ENCODE results near the gene LRRC8B.

LRRC8B gene

DNA sequence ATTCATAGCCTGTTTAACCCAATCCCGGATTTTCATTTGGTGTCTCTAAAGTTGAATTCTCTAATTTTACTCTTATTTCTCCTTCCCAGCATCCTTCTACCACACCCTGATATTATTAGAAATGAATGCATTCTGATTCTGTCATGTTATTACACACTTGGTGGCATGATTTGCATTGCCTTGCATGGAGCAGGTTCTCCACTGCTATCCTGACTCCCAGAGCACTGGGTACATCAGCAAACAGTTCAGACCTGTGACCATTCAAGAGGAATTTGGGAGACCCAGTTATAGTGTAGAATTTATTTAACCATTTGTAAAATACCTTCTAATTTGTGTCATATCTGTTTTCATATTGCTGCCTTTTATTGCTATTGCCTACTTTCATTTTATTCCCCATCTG, 2.6 kb downstream of the LRRC8B start:
- no peak overlapping the region for H3K4me3 ChIP-seq (ENCODE audit: low read depth, low read length)
- TF ChIP-seq, protein P1, sequence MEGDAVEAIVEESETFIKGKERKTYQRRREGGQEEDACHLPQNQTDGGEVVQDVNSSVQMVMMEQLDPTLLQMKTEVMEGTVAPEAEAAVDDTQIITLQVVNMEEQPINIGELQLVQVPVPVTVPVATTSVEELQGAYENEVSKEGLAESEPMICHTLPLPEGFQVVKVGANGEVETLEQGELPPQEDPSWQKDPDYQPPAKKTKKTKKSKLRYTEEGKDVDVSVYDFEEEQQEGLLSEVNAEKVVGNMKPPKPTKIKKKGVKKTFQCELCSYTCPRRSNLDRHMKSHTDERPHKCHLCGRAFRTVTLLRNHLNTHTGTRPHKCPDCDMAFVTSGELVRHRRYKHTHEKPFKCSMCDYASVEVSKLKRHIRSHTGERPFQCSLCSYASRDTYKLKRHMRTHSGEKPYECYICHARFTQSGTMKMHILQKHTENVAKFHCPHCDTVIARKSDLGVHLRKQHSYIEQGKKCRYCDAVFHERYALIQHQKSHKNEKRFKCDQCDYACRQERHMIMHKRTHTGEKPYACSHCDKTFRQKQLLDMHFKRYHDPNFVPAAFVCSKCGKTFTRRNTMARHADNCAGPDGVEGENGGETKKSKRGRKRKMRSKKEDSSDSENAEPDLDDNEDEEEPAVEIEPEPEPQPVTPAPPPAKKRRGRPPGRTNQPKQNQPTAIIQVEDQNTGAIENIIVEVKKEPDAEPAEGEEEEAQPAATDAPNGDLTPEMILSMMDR (IDR thresholded peaks at IDR 0.05; ENCODE audit: borderline replicate concordance, insufficient read depth, low read depth, low read length), result no peak

GRCh38 chr1:89527750-89528381, 3.2 kb downstream of the LRRC8B start:
- TF ChIP-seq, protein P1 (IDR thresholded peaks at IDR 0.05; ENCODE audit: borderline replicate concordance, insufficient read depth, low read depth, low read length), result no peak
- no peak overlapping the region for H3K4me3 ChIP-seq (ENCODE audit: low read depth, low read length)

DNA sequence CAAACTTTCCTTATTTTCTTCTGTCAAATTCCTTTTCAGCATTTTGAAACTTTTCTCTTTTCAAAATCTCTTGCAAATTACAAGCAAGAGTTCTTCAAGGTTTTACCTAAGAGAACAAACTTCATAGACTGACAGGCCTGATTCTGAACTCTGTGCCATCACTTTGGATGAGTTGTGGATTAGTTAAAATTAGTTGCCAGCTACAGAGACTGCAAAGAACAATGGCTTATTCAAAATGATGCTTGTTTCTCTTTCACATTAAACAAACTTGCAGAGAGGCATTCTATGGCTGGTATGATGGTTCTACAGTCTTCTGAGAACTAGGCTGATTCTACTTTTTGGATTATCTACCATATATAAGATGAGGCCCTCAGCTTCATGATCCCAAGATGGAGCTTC, 3.8 kb downstream of the LRRC8B start:
- TF ChIP-seq, protein P1 (IDR thresholded peaks at IDR 0.05; ENCODE audit: borderline replicate concordance, insufficient read depth, low read depth, low read length), result no peak
- H3K4me3 ChIP-seq (ENCODE audit: low read depth, low read length), result no peak overlapping the region

GRCh38 chr1:89529196-89529595, 4.6 kb downstream of the LRRC8B start:
- no peak overlapping the region for H3K4me3 ChIP-seq (ENCODE audit: low read depth, low read length)

GRCh38 chr1:89530444-89531089, 5.9 kb downstream of the LRRC8B start:
- TF ChIP-seq, protein P1 (IDR thresholded peaks at IDR 0.05; ENCODE audit: borderline replicate concordance, insufficient read depth, low read depth, low read length), result no peak
- H3K4me3 ChIP-seq (ENCODE audit: low read depth, low read length), result no peak overlapping the region

More at GRCh38 chr1:89529196-89529595, 4.6 kb downstream of the LRRC8B start:
- TF ChIP-seq, protein P1 (IDR thresholded peaks at IDR 0.05; ENCODE audit: borderline replicate concordance, insufficient read depth, low read depth, low read length), result no peak

DNA sequence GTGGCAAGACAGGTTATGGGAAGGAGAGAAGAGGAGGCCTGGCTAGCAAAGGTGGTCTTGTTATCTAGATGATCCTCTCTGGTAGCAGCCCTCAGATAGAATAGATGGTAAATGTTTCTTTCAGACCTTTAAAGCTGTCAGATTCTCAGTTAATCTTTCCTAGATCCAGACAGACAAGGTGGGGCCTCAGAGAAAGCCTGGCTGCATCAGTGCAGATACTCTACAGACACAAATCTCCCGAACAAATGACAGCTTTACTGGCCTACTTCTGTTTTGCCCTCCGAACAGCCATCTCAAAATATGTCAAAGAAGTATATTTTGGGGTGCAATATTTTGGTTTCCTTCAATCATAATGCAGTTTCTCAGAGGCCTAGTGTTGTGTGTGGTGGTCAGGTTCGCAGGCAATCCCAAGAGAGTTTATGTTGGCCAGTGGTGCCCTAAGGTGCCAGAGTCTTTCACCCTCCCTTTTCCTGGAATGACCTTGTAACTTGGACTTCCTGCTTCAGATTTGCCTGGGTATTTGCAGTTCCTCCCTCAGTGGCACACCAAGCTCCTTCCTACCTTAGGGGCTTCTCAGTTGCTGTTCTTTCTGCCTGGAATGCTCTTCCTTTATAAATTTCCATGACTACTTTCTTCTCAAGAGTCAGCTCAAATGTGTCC, 7.0 kb downstream of the LRRC8B start:
- TF ChIP-seq, protein P1 (IDR thresholded peaks at IDR 0.05; ENCODE audit: borderline replicate concordance, insufficient read depth, low read depth, low read length), result no peak
- H3K4me3 ChIP-seq (ENCODE audit: low read depth, low read length), result no peak overlapping the region
